Upper lobe of right lung (tissue), 1 donor: Measurements from ENCODE around the gene FAM240A. TPM values are rescaled to one million over a fixed set of nuclear protein-coding genes. Genes with fewer than 3 reads are reported as not detected.
A peak's percentile ranks its signal among the peaks of the same experiment; 100 is the strongest.

Experiments
- ATAC-seq: fragments of 200-7000 bp; cut with Tn5 transposase; one replicate; pipeline ENCODE4 v1.9.1; 2020; ENCODE audit warnings: mild to moderate bottlenecking, moderate library complexity
- DNase-seq: peaks from one replicate; pipeline ENCODE4 v3.0.0-alpha.2; 2020
- H3K27ac ChIP-seq: fragments of 200-600 bp; one replicate; pipeline ENCODE4 v1.8.0; 2022
- H3K27me3 ChIP-seq: fragments of 200-600 bp; one replicate; pipeline ENCODE4 v1.8.0; 2022; ENCODE audit warnings: mild to moderate bottlenecking
- H3K36me3 ChIP-seq: fragments of 200-600 bp; one replicate; pipeline ENCODE4 v1.8.0; 2022
- H3K4me1 ChIP-seq: fragments of 200-600 bp; one replicate; pipeline ENCODE4 v1.8.0; 2022
- H3K4me3 ChIP-seq: fragments of 200-600 bp; one replicate; pipeline ENCODE4 v1.8.0; 2022; ENCODE audit warnings: mild to moderate bottlenecking
- H3K9me3 ChIP-seq: fragments of 200-600 bp; one replicate; pipeline ENCODE4 v1.8.0; 2022
- intact Hi-C: fragments of 100-400 bp; cut with DNase I; formaldehyde crosslinking; loops from one replicate; pipeline ENCODE4 v1.11.0; 2022
- total RNA-seq: library from RNA; stranded (reverse); fragmentation: NEBNext Ultra II Directional; extraction: Animal tissue kit (Norgen Biotek cat#: 25700); gene quantifications from one replicate; pipeline ENCODE4 v1.2.1, GENCODE V29; 2021
- TF ChIP-seq, protein P1 (sequence below): fragments of 200-600 bp; IDR thresholded peaks from one replicate; pipeline ENCODE4 v1.8.0; 2022; ENCODE audit warnings: antibody characterized with exemption
- donor health status: DM: no; HTN: yes; CAD: no; lungs with severe emphysema.

The FAM240A gene
- total RNA-seq, 1 donor from 2014 or later: not detected

GRCh38 chr3:46663591-46664135, 51.3 kb downstream of the FAM240A start:
- TF ChIP-seq, protein P1, sequence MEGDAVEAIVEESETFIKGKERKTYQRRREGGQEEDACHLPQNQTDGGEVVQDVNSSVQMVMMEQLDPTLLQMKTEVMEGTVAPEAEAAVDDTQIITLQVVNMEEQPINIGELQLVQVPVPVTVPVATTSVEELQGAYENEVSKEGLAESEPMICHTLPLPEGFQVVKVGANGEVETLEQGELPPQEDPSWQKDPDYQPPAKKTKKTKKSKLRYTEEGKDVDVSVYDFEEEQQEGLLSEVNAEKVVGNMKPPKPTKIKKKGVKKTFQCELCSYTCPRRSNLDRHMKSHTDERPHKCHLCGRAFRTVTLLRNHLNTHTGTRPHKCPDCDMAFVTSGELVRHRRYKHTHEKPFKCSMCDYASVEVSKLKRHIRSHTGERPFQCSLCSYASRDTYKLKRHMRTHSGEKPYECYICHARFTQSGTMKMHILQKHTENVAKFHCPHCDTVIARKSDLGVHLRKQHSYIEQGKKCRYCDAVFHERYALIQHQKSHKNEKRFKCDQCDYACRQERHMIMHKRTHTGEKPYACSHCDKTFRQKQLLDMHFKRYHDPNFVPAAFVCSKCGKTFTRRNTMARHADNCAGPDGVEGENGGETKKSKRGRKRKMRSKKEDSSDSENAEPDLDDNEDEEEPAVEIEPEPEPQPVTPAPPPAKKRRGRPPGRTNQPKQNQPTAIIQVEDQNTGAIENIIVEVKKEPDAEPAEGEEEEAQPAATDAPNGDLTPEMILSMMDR: peak; percentile 14
- DNase-seq: peak; percentile 40
- H3K27ac ChIP-seq: no peak overlapping the region
- no peak for ATAC-seq
- no peaks in the 10 kb centered on the region for H3K9me3 ChIP-seq
- H3K4me1 ChIP-seq: peaks cover 10% of the 10 kb centered on the region
- H3K4me3 ChIP-seq: no peak overlapping the region
- intact Hi-C loops: no loop called here
- no peaks in the 10 kb centered on the region for H3K36me3 ChIP-seq
- H3K27me3 ChIP-seq: no peaks in the 10 kb centered on the region

DNA sequence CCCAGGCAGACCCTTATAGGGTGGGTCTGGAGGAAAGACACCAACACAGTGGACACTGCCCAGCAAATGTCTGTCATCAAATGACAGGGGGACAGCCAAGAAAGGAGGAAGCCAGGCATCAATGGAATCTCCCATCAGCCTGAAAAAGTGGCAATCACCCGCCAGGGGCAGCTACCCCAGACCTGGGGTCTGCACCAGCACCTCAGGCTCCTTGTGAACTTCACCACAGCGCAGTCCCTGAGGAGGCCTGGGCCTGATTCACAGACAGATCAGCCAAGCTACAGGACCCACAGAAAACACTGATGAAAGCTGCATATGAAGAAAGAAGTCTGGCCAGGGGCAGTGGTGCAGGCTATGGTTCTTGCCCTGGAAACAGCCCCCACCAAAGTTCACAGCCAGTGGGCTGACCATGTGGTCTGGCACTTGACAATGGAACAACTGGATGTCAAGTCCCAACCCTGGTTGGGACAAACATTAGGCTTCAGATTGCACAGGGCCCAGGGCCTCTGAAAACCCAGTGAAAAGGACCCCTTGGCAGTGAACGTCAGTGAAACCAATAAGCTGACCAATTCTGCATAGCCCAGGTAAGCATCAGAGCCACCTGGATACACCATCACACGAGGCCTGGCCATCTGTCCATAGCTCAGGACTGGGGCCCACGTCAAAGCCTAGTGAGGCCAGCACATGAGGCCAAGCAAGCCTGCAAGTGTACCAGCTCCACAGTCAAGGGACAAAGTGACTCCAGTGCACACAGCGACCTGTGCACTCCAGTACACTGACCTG, 52.1 kb downstream of the FAM240A start:
- peak; percentile 37 for DNase-seq
- H3K4me3 ChIP-seq: no peak overlapping the region
- H3K27ac ChIP-seq: no peak overlapping the region
- no peak for ATAC-seq
- no peaks in the 10 kb centered on the region for H3K9me3 ChIP-seq
- H3K36me3 ChIP-seq: no peaks in the 10 kb centered on the region
- no peaks in the 10 kb centered on the region for H3K27me3 ChIP-seq
- intact Hi-C loops: no loop called here
- TF ChIP-seq, protein P1: no peak
- peaks cover 10% of the 10 kb centered on the region for H3K4me1 ChIP-seq

- DNase-seq: peak; percentile 31
- Histone ChIP-seq H3K4me3 (no peak overlapping the region), H3K27me3 (no peaks in the 10 kb centered on the region), H3K36me3 (no peaks in the 10 kb centered on the region), H3K27ac (no peak overlapping the region), H3K9me3 (no peaks in the 10 kb centered on the region), H3K4me1 (peaks cover 10% of the 10 kb centered on the region)
- intact Hi-C loops: no loop called here
- ATAC-seq: no peak
- TF ChIP-seq, protein P1: no peak
These were observed 52.8 kb downstream of the FAM240A start for GRCh38 chr3:46664971-46665762.

GRCh38 chr3:46665763-46666452, 53.6 kb downstream of the FAM240A start:
- DNase-seq (peak; percentile 41), ATAC-seq (no peak)
- Histone ChIP-seq H3K4me3 (no peak overlapping the region), H3K27ac (no peak overlapping the region), H3K36me3 (no peaks in the 10 kb centered on the region), H3K9me3 (no peaks in the 10 kb centered on the region), H3K4me1 (peaks cover 10% of the 10 kb centered on the region), H3K27me3 (no peaks in the 10 kb centered on the region)
- intact Hi-C loops: no loop called here
- TF ChIP-seq, protein P1: no peak

DNA sequence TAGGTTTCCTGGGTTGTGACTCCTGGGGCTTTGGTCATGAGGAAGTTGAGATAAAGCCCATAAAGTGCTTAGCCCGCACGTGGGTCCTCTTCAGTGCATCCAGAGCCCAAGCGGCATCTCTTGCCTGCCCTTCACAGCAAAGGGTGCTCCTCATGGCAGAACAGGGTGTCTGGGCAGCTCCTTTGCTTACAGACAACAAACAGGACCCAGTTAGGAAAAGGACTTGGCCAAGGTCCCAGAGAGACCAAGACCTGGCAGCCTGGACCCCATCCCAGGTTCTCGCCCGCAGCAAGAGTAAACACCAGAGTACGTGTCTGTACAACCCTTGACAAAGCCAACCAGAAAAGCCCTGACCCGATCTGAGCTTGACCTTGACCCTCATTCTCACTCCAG, 54.1 kb downstream of the FAM240A start:
- Histone ChIP-seq H3K27ac (no peak overlapping the region), H3K4me3 (no peak overlapping the region), H3K4me1 (peaks cover 10% of the 10 kb centered on the region), H3K36me3 (no peaks in the 10 kb centered on the region), H3K27me3 (no peaks in the 10 kb centered on the region), H3K9me3 (no peaks in the 10 kb centered on the region)
- no peak for ATAC-seq
- intact Hi-C loops: no loop called here
- DNase-seq: peak; percentile 33
- TF ChIP-seq, protein P1: no peak
